Stimulated activated CD4-positive, alpha-beta T cell treated with anti-CD3 and anti-CD28 coated beads, Interleukin-4, amount 100 ng/mL, for 1 hour (primary cell): ENCODE results near the gene ADPRHL1.
"Not testable (repeated sequence)": the region's sequence is repeated elsewhere in the genome, so short reads cannot be mapped to it uniquely, and the experiment has no call there.

Experiments used
- DNase-seq: peaks from one replicate; pipeline ENCODE4 v3.0.0-alpha.2; 2020

ADPRHL1 gene

DNA sequence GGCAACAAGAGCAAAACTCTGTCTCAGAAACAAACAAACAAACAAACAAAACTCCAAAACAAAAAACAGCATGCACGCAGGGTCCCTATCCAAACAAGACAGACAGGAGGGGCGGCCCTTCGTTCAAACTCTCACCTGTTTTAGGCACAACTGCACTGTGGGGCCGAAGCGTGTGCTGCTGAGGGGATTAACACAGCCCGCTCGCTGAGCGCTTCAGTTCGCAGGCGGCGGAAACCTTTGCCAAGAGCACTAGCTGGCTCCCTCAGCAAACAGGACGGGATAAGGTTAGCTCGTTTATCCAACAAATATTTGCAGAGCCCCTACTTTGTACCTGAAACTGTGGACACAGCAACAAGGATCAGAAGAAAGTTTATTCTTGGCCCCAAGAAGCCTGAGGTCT, 1.6 kb upstream of the ADPRHL1 start:
- DNase-seq, result no peak

DNA sequence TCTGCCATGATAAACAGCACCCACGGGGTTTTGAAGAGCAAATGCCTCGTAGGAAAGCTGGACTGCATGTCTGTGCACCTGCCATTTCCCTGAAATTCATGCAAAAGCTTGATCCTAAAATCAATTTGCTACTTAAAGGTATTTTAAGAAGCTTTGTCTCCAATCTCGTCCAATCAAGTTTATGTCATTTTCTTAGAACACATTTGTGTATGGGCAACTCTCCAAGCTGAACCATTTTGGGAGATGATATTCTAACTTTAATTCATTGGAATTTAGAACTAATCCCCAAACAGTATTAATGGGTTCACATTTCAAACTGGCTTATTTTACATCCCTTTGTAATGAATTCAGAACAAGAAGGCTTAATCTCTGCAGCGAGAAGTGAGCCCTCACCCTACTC, 822 bp downstream of the ADPRHL1 start:
- no peak for DNase-seq

DNA sequence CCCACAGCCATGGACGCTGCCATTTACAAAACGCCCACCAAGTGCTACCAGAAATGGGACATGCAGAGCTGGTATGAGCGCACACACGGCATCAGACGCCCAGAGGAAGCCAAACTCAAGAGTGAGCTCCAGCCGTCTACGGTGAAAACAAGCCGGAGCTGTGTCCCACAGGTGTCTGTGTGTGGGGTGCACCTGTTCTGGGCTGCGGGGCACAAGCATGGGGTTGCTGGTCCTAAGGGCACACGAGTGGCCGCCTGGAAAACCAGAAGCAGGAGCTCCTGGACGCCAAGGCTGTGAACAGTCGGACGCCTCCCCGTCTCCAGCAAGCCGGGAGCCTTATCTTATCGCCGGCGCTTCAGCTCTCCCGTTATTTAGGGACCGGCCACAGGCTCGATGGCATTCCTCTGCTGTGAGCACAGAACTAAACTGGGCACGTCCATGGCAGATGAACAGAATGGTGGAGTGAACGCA, 1.3 kb downstream of the ADPRHL1 start:
- no peak for DNase-seq

DNA sequence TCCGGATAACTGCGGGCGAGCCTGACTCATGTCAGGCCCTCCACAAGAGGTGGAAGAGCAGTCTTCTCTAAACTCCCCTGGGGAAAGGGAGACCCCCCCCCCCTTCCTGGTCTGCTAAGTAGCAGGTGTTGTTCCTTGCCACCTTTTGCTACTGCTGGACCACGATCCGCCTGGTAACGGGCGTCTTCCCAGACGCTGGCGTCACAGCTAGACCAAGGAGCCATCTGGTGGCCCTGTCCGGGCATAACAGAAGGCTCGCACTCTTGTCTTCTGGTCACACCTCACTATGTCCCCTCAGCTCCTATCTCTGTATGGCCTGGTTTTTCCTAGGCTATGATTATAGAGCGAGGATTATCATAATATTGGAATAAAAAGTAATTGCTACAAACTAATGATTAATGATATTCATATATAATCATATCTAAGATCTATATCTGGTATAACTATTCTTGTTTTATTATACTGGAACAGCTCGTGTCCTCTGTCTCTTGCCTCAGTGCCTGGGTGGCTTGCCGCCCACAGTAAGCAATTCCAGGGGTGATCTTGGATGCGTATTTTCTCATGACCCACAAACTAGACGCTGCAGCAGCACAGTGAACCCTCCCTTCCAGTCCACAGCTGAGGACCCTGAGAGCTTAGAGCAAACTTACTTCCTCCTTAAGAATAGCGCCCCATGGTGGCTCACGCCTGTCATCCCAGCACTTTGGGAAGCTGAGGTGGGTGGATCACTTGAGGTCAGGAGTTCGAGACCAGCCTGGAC, 2.2 kb downstream of the ADPRHL1 start:
- not testable (repeated sequence) for DNase-seq

DNA sequence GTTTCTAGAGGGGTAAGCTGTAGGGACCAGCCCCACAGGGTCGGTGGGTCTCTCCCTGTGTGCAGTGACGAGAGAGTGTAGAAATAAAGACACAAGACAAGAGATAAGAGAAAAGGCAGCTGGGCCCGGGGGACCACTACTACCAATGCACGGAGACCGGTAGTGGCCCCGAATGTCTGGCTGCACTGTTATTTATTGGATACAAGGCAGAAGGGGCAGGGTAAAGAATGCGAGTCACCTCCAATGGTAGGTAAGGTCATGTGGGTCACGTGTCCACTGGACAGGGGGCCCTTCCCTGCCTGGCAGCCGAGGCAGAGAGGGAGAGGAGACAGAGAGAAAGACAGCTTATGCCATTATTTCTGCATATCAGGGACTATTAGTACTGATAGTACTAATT, 2.9 kb downstream of the ADPRHL1 start:
- DNase-seq, result not testable (repeated sequence)

DNA sequence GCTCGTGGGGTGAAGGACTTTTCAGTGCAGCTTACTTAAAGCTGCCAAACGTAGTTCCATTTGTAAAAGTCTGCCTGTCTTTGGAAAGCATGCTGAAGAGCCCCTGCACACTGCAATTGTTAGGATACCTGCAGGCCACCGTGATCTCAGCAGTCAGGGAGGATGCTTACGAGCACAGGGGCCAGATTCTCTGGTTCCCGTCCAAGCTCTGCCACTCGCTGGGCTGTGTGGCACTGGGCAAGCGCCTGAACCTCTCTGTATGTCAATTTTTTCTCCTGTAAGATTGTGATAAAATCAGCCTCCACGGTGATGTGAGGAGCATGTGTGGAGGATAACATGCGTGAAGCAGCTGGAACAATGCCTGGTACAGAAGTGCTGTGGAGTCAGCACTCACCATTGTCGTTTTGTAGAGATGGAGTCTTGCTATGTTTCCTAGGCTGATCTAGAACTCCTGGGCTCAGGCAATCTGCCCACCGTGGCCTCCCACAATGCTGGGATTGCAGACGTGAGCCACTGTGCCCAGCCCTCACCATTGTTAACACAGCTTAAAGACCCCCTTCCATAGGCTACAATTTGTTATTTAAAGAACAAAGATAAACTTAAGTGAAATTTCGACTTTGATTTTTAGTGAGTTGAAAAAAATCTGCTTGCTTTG, 3.5 kb downstream of the ADPRHL1 start:
- DNase-seq, result no peak

DNA sequence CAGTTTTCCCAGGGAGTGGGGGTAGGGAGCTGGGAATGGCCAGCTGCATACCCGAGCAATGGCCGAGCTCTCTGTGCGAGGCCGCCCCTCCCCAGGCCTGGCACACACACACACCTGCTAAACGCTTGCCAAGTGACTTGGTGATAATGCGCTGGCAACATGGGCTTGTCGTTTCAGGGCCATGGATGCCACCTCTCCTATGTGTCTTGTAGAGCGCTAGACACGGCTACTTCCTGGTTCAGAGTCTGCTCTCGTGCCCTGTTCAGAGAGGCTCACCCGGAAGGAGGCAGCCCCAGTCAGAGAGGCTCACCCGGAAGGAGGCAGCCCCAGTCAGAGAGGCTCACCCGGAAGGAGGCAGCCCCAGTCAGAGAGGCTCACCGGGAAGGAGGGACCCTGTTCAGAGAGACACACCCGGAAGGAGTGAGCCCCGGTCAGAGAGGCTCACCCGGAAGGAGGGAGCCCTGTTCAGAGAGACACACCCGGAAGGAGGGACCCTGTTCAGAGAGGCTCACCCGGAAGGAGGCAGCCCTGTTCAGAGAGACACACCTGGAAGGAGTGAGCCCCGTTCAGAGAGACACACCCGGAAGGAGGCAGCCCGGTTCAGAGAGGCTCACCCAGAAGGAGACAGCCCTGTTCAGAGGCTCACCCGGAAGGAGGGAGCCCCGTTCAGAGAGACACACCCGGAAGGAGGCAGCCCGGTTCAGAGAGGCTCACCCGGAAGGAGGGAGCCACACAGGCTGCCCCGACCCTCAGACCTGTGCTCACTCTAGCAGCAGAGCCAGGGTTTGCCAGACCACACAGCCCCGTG, 4.2 kb downstream of the ADPRHL1 start:
- no peak for DNase-seq

DNA sequence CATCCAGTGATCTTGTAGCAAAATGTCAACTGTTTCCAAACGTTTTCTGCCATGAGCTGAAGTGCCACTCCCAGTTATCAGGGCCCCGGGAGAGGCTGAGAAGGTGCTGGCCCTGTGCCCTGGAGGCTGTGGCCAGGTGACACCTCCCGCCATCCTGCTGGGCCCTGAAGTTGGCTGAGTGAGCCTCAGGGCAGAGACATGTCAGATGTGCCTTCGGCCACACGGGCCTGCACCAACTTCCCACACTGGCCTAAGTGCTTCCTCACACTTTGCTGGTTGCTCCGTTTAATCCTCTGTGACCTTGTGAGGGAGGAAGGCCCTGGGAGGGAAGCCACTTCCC, 4.8 kb downstream of the ADPRHL1 start:
- no peak for DNase-seq

DNA sequence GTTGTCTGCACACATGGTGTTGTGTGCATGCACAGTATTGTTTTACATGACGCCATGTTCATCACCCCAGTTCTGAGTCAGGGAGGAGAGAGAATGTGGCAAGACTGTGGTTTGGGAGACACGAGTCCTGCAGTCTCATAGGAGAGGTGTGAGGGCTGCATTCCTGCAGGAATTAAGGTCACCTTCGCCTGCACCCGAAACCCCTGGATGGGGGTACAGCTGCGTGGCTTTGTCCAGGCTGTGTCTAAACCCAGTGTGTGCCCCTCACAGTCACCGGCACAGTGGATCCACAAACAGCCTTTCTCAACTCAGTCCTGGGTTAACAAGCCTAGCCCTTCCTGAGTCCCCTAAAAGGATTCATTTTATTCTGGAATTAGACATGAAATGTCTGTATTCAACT, 5.7 kb downstream of the ADPRHL1 start:
- no peak for DNase-seq

DNA sequence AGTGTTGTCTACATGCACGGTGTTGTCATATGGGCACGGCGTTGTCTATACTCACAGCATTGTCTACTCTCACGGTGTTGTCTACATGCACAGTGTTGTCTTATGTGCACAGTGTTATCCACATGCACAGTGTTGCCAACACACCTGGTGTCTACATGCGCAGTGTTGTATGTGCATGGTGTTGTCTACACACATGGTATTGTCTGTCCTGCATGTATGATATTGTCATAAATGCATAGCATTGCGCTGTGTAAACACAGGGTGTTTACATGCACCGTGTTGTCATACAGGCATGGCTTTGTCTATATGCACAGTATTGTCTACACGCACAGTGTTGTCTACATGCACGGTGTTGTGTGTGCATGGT, 6.8 kb downstream of the ADPRHL1 start:
- DNase-seq, result no peak

DNA sequence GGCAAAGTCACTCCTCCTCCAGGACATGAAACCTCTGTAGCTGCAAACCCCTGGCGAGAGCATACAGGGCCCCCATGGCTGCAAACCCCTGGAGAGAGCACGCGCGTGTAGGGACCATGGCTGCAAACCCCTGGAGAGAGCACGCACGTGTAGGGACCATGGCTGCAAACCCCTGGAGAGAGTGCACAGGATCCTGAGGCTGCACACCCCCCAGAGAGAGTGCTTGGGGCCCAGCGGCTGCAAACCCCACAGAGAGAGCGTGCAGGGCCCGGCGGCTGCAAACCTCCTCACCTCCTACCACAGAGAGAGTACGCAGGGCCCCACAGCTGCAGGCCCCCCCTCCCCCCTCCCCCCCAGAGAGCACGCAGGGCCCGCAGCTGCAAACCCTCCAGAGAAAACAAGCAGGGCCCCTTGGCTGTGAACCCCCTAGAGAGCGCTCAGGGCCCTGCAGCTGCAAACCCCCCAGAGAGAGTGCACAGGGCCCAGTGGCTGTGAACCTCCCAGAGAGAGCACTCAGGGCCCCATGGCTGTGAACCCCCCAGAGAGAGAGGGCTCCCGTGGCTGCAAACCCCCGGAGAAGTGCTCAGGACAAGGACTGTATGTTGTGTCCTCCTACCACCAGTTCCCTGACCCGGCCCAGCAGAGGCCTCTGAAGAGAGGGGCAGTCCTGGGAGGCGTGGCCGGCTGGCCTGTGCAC, 7.3 kb downstream of the ADPRHL1 start:
- DNase-seq, result no peak

DNA sequence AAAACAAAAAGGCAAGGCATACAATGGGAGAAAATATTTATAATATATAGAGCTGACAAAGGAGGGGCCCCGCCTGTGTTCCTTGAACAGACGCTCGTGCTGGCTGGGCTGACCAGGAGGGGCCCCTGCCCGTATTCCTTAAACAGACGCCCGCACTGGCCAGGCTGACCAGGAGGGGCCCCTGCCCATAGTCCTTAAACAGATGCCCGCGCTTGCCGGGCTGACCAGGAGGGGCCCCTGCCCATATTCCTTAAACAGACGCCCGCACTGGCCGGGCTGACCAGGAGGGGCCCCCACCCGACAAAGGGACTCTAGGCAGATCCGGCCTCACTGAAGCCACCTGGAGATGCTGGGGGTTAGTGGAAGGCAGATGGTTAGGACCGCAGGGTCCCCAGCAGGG, 9.3 kb downstream of the ADPRHL1 start:
- DNase-seq, result no peak

DNA sequence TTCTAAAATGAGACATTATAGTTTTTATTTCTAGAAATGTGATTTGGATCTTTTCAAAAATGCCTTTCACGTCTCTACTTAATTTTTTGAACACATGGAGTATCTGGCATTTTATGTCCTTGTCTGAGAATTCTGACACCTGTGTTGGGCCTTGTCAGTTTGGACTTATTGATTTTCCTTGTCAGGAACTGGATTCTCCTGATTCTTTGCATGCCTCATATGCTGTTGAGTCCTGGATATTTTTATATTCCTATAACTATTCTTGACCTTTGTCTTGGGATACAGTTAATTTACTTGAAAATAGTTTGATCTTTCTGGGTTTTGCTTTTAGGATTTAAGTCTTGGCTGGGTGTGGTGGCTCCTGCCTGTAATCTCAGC, 10.3 kb downstream of the ADPRHL1 start:
- DNase-seq, result no peak

DNA sequence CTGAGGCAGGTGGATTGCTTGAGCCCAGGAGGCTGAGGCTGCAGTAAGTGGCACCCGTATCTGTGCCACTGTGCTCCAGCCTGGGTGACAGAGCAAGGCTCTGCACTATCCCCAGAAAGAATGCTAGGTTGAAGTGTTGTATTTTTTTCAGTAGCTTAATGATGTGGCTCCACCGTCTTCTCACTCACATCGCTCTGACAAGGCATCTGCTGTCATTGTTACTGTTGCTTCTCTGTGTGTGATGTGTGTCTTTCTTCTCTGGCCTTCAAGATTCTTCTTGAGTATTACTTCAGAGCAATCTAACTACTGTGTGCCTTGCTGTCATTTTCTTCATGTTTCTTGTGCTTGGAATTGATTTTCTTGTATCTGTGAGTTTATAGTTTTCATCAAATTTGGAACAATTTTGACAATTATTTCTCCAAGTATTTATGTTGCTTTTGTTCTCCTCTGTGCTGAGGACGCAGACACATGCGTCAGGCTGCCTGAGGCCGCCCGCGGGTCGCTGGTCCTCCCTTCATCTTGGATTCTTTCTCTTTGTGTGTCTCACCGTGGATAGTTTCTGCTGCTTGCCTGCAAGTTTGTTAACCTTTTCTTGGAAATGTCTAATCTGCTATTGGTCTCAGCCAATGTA, 10.8 kb downstream of the ADPRHL1 start:
- no peak for DNase-seq

DNA sequence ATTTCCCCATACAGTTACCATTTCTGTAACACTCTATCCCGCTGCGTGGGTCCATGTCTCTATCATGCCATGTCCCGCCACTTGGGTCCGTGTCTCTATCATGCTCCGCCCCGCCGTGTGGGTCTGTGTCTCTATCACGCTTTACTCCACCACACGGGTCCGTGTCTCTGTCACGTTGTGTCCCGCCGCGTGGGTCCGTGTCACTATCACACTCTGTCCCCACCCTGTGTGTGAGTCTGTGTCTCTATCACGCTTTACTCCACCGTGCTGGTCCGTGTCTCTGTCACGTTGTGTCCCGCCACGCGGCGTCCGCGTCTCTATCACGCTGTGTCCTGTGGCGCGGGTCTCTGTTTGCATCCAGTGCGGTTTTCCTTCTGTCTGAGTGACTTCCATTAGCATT, 11.6 kb downstream of the ADPRHL1 start:
- no peak for DNase-seq

DNA sequence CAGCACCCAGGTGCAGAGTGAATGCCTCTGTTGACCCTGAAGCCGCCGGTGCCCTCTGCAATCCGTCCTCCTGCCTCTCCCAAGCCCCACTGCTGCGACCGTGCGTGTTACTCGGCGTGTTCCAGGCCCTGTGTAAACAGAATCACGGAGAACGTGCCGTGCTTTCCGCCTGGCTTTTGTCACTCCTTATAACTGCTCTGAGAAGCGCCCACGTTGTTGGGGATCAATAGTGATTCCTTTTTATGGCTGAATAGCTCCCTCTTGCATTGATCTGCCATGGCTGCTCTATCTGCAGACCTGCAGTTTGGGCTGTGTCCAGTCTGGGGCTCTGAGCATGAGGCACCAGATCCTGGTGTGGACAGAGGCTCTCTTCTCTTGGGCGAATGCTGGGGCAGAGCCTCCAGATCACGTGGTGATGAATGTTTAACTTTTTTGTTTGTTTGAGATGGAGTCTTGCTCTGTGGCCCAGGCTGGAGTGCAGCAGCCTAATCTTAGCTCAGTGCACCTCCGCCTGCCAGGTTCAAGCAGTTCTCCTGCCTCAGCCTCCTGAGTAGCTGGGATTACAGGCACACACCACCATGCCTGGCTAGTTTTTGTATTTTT, 15.8 kb downstream of the ADPRHL1 start:
- DNase-seq, result no peak

DNA sequence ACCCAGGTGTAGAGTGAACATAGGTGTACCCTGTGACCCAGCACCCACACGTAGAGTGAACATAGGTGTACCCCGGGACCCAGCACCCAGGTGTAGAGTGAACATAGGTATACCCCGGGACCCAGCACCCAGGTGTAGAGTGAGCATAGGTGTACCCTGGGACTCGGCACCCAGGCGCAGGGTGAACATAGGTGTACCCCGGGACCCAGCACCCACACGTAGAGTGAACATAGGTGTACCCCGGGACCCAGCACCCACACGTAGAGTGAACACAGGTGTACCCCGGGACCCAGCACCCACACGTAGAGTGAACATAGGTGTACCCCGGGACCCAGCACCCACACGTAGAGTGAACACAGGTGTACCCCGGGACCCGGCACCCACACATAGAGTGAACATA, 16.4 kb downstream of the ADPRHL1 start:
- not testable (repeated sequence) for DNase-seq

DNA sequence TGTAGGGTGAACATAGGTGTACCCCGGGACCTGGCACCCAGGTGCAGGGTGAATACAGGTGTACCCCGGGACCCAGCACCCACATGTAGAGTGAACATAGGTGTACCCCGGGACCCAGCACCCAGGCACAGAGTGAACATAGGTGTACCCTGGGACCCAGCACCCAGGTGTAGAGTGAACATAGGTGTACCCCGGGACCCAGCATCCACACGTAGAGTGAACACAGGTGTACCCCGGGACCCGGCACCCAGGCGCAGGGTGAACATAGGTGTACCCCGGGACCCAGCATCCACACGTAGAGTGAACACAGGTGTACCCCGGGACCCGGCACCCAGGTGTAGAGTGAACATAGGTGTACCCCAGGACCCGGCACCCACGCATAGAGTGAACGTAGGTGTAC, 17.4 kb downstream of the ADPRHL1 start:
- DNase-seq, result not testable (repeated sequence)

DNA sequence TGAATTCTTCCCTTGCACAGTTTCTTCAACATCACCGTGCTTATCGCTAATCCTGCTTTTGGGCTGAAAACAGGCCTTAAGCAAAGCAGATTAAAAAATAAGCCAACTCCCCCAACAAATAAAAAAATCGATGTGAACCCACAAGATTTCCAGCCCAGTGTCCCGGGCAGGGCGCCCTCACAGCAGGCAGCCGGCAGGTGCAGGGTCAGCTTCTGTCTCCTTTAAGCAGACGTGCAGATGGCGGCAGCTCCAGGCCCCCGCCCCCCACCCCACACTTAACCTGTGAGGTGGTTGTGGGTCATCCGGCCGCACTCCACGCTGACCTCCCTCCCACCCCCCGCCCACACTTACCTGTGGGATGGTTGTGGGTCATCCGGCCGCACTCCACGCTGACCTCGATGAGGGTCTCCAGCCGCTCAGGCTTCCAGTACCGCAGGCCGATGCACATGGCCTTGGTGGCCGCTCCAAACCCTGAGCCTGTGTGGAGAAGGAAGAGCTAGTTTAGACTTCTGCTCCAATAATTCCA, 19.8 kb downstream of the ADPRHL1 start:
- DNase-seq, result no peak

DNA sequence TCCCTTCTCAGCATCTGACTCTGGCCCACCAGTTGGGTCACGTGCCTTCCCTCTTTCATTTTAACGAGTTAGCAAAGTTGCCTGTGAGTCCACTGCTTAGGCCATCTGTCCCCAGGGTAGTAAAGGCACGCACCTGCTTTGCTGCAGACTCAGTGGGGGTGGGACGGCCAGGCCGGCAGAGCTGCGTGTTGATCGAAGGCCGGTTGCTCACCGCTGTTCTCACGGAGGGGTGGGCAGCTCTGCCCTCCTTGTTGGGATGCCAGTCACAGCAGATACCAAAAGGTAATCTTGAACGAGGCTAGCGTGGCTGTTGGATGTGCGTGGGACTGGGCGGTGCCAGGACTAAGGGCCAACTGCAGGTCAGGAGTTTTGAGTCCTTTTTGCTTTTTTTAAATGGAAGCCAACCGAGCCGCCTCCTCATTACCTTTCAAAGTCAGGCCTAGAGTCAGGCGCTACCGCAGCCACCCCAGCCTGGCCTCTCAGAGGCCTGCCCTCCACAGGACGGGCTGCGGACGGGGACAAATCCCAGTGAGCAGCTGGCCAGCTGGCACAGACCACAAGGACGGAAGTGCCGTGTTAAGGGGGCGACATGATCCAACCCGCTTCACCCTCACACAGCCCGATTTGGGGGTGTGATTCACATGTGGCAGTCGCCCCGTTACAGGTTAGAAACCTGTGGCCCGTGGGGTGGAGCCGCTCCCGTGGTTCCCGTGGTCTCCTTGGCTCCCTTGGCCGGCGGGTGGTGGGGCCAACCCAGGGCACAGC, 20.6 kb downstream of the ADPRHL1 start:
- DNase-seq, result no peak

DNA sequence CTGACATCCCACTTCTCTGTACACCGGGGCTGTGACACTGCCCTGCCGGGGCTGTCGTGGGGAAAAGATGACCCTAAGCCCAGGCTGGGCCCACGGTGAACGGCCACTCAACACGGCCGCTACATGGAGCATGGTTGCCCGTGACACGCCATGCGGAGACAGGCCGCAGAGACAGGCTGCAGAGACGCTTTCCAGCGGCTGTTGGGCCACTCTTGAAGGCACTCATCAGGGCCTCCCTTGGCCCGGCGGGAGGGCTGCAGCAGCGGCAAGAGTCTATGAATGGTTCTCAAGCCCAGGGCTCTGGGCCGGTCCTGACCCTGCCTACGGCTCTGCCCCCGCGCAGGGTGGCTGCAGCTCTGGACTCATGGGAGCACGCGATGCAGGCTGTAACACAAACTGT, 22.1 kb downstream of the ADPRHL1 start:
- DNase-seq, result no peak
